Glomerular visceral epithelial cell (primary cell): ENCODE data around the gene IRX1.

Experiments used
- DNase-seq: peaks from one replicate; pipeline ENCODE4 v3.0.0-alpha.2; 2016; ENCODE audit errors: extremely low spot score

The IRX1 gene

DNA sequence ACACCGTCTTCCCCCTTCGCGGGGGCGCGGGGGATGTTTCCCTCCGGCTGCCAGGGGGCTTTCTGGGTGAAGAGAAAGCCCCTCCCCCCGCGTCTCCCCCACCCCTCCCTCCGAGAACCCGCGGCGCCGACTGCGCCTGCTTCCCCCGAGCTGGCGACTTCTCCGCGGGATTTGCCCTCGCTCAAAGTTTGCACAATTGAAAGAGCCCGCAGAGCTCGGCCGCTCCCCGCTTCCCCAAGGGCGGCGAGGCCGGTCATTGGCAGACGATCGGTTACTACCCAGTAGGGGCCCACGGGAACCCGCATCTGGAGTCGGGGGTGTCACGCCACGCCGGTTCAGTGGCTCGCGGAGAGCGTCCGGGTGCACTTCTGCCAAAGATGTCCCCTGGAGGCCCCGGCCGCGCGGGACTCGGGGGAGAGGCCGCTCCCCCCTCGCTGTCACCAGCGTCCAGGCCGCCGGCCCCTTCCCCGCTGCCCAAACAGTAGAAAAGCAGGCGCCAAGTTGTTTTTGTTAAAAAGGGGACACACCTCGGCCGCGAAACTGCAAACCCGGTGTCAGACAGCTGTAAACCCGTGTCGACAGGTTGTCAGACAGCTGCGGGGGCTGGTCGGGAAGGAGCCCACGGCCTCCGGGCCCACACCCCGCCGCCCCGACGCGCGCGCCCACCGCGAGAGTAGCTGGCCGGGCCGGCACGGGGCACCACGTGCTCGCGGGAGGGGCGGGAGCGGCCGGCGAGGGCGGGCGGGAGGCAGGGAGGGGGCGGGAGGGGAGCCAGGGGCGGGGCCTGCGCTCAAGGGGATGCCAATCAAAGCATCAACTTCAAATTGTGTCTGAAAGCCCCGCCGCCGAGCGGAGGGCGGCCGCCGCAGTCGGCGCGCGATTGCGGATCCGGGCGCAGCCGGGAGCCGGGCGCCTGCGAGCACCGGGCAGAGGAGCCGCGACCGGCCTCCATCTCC lies at the start of gene IRX1:
IRX1 (plus strand) TSS at position 827 of the 956 bp plus-strand sequence. CDS start 274 bp downstream, outside the sequence.
- DNase-seq, result no peak

DNA sequence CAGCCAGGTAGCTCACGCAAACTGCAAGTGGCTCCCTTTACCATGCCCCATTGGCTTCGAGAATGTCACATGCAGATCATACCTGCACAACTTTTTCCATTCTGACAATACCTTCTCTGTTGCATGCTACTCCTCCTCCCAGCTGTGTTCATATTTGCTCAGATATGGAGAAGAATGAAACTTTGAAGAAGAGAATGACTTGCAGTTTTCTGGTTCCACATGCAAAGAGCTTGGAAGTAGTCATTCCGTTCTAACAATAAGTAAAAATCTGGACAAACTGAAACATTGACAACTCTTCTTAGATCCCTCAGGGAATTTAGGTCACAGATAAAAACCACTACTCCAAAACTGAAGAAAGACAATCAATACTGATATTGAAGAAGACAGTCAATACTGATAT lies 49.6 kb upstream of the IRX1 start:
- DNase-seq, result no peak

DNA sequence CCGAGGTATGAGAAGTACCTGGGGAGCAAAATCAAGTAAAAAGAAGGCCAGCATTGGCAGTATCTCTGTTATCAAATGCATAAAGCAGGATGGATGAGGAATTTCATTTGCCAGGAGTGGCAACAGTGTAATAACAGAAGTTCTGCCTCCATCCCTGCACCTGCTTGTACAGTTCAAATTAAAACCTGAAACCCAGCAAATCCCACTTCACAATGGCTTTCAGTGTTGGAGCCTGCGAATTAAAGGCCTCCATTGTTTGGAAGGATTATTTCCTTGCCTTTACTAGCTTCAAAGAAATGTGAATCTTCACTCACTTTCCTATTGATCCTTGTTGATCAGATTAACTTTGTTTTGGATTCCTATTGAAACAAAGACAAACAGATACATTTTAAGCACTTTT lies 31.5 kb upstream of the IRX1 start:
- DNase-seq, result no peak

DNA sequence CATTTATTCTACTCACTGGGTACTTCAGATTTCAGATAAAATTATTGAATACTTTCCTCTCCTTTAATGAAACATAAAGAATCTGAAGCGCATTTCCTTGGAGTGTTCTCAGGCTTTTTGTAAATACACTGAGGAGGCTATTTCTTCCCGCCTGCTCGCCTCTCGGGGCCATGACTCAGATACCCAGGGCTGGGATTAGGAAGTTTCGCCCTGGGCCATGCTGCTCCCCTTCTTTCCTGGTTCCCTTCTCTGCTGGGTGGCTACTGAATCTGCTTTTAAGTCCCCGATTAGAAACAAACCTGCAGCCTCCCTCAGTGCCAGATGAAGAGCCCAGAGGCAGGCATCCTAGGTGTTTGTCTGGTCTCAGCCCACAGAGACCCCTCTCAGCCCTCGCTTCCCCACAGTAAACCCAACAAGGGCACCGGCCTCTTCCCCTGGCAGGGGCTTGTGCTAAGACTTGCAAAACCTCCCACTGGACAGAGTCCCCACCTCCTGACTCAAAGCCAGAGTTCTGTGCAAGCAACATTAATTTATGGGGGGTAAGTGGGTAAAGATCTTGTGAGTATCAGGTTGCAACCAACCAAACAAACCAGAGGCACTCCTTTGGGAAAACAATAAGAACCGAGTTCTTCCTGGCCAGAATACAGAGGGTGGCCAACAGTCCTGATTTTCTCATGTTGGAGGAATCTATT lies 30.7 kb upstream of the IRX1 start:
- no peak for DNase-seq

DNA sequence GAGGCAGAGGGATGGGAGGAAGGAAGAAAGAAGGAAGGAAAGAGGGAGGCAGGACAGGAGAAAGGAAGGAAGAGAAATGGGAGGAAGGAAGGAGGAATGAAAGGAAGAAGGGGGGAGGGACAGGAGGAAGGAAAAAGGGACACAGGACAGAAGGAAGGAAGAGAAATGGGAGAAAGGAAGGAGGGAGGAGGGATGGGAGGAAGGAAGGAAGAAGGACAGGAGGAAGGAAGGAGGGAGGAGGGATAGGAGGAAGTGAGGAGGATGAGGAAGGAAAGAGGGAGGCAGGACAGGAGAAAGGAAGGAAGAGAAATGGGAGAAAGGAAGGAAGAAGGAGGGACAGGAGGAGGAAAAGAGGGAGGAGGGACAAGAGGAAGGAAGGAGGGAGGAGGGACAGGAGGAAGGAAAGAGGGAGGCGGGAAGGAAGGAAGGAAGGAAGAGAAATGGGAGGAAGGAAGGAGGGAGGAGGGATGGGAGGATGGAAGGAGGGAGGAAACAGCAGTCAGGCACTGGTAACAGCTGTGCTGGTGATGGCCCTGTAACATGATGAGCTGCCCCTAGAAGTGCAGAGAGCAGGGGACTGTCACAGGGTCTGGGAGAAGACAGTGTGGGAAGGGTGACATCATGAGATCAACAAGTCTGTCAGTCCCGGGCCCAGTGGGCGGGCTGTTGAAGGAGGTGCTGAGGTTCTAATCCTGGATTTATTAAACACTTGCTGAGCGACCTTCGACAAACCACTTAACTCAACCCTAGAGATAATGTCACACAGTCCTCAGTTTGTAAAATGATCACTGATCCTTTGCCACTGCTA lies 10.7 kb upstream of the IRX1 start:
- DNase-seq, result no peak

DNA sequence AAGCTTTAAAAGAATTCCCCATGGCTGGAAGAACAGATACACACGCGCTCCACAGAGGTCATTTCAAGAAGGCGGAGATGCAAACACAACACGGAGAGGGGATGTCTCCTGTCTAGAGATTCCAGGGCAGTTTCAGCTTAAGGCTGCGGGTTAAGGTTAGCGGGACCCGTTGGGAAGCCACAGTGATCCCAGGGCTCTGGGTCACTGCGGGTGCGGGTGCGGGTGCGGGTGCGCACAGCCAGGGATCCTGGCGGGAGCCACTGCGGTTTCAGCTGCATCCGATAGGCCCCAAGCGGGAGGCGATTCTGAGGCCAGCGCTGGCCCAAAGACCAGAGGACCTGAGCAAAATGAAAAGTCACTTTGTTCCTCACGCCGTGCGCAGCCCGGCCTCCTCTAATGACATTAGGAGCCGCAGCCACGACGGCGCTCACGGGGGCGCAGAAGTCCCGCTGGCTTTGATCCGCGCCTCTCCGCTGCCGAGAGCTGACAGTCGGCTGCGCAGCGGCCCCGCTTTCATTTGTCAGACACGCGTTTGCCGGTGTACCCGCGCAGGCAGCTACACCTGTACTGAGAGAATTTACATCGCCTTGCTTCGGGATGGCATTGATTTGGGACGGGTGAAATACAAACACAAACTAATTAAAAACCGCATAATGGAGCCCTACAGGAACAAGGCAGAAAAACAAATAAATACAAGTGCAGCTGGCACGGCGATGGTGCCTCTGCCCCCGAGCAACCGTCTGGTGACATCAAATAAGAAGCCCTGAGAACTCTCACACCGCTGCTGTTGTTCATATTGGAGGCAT lies 5.3 kb upstream of the IRX1 start:
- DNase-seq, result no peak

DNA sequence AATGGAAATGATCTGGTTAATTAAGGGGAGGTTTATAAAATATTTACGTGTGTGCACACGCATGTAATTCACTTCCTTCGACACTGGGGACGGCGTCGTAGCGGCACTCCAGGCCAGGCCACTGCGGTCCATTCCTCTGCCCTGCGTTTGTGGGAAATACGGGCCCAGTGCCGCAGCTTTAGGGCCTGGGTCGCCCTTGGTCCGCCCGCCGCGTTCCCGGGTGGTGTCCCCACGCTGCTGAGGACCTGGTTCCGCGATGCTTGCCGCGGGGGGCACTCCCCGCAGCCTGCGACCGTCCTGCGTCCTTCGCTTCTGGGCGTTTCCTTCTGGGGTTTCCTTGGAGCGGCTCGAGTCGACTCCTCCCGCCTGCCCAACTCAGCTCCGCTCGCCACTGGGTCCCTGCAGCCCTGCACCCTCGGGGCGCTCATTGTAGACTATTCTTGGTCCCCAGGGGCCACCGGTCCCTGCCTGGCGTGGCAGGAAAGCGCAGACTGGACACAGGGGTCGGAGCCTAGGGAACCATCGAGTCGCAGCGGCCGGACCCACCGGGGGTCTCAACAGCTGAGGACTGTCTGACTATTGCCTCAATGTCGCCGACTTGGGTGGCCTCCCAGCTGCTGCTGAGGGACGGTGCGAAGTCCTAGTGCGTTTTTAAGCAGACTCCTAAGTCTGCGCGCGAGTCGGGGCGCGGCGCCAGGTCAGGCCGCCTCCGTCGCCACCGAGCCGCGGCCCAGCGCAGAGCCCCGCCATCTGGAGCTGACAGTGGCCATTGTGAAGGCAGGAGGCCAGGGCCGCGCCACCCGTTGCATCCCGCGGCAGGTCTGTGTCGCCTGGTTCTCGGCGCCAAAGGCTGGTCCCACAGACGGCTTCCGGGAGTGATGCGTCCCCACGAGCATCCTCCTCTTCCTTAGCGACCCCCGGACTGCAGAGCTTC lies 4.4 kb upstream of the IRX1 start:
- DNase-seq, result no peak

DNA sequence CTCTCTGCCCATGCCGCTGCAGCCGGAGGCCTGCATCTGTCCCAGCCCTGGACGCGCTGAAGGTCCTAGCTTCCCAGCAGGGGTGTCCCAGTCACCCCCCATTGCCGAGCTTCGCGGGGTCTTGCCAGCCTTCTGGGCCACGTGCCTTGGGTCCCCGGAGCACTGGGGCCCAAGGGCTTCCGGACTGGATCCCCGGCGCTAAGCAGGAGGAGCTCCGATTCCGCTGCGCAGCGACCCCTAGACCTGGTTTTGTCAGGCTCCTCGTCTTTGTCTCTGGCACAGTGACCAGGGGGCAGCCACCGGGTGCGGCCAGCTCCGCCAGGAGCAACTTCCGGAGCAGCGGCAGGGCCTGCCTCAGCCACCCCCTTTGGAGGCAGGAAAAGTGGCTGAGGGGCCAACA lies 3.3 kb upstream of the IRX1 start:
- no peak for DNase-seq

DNA sequence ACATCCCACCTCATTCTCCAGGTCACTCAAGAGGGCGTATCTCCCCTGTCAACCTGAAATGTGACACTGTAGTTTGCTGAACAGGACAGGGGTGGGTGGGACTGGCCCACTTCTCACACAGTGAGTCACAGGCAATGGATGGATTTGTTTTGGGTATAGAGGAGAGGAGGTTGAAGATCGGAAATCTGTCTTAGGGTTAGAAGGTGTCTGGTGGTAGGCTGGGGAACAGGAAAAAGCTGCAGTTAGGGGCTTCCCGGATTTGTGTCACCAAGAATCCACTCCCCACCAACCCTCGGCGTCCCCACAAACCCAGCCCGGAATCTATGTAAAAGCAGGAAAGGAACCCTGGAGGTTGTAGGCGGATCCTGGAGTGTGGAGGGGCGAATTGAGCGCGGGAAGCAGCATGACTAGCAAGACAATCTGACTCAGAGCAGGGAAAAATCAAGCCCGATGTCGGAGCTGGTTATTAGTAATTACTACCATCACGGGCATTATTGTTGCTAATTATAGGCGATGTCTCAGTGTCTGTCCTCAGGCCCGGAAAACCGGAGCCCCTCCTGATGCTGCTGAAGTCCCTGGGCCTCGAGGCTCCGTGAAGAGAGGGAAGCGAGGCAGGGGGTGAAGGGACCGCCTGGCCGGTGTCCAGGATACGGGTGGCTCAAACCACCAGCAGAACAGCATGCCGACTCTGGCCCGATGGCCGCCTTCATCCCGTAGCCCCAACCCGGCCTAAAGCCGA lies 1.7 kb upstream of the IRX1 start:
- no peak for DNase-seq

DNA sequence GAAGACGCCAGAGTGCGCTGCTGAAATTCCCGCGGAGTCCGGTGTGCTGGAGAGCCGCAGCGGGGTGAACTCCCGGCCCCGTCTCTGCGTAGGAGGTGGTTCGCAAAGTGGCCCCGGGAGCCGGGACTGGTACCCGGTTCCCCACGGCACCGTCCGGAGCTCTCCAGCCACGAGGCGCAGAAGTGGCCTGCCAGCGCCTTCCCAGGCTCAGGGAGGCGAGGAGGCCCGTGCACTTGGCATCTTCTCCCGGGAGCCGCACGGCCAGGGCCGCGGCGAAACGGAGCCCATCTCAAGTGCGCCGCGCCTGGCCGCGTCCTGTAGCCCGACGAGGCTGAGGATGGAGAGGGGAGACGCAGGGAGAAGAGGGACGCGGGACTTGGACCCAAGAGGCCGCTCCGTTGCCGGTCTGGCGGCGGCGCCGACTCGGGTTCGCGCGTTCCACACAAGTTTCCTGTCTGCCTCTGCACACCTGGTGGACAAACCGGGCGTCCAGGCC lies 1.1 kb upstream of the IRX1 start:
- DNase-seq, result no peak

DNA sequence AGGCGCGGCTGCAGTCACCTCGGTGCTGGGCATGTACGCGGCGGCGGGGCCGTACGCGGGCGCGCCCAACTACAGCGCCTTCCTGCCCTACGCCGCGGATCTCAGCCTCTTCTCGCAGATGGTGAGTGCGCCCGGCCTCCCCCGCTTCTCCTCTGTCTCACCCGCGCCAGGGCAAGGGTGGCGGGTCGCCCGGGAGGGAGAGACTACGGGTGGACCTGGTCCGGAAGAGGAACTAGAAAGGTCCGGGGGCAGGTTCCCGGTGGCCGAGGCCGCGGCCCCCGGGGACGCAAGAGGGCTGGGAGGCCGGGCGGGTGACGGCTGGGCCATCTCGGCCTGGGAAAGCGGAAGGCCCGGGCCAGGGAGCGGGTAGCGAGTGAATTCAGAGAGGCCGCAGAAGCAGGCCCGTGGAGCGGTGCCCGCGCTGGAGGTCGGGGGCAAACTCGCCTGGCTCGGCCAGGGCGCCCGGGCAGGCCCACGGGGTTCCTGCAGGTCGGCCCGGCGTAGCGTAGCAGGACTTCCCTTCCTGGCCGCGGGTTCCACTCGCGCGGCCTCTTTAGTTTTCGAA lies 711 bp downstream of the IRX1 start:
- no peak for DNase-seq

DNA sequence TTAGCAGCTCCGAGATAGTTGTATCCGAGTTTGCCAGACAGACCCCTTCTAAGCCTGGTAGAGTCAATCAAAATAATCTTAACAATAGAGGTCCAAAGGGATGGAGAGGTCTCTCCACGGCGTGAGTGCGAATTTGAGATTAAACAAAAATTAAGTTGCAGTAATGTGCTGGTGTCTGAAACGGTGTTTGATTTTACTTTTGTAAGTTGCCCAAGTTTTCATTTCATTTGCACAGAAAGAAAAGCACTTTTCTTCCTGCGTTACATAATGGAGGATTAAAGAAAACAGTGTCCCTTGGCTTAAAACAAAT lies 1.2 kb downstream of the IRX1 start:
- no peak for DNase-seq

DNA sequence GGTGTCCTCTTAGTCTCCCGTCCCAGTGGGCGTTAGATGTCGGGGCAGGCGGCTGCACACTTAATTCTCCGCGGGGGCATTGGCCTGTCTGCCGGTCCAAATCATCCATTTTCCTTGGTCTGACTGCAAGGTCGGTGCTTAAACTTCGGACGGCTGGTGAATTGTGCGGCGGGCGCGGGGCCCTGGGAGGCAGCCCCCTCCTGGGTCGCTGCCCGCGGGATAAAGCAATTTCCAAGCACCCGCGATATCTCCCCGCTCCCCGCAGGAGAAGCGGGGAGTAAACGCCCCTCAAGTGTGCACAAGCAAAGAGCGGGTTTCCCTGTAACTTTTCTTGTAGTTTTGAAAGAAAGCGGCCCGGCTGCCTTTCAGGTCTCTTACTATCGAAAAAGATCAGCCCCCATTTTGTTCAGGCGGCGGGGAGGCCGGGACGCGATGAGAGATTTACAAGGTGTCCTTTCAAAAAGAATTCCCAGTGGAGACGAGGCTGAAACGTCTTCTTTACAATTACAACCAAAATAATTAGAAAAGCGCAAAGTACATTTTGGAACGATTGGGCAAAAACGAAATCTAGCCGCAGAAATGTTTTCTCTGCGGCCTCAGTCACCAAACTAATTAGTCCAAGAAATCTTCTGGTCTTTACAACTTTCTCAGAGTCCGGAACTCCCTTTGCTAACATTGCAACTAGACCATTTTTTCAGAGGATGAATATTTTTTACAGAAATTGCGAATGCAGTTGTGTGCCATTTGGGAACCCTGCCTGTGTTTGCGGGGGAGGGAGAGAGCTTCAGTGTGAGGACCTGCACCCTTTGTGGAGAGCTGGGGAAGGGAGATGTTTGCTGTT lies 1.8 kb downstream of the IRX1 start:
- DNase-seq, result no peak

DNA sequence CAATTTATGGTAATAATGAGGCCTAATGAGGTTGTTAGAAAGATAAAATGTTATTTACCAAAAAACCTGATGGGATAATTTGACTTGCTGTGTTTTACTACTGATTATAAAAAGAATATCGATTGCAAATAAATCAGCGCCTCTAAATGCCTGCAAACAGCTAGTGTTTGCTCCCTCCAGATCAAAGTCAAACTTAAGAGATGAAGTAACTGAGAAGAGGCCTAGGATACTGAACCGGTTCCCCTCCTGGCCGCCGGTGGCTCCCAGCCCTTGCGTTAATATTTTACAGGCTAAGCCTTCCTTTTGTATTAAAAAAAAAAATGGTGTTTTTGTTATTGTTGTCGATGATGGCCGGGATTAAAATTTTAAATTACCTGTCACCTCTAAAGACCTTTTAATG lies 2.6 kb downstream of the IRX1 start:
- DNase-seq, result no peak

DNA sequence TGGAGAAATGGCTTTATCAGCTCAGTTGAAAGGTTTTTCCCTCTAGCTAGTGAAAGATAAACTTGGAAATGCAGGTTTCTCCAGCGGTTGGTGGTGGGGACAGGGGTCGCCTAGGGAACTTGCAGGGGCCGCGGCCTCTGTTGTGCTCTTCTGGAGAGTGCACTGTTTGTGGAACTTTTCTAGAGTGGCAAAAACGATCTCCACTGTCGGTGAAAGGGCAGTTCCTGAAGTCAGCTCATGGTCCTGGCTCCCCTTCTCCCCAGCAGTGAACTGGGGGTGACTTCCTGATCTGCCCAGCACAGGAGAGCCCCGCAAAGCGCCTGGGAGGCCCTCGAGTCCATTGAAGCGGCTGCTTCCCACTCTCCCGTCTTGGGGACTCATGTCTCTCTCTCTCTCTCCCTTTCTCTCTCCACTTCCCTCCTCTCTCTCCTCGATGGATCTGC lies 3.2 kb downstream of the IRX1 start:
- no peak for DNase-seq

DNA sequence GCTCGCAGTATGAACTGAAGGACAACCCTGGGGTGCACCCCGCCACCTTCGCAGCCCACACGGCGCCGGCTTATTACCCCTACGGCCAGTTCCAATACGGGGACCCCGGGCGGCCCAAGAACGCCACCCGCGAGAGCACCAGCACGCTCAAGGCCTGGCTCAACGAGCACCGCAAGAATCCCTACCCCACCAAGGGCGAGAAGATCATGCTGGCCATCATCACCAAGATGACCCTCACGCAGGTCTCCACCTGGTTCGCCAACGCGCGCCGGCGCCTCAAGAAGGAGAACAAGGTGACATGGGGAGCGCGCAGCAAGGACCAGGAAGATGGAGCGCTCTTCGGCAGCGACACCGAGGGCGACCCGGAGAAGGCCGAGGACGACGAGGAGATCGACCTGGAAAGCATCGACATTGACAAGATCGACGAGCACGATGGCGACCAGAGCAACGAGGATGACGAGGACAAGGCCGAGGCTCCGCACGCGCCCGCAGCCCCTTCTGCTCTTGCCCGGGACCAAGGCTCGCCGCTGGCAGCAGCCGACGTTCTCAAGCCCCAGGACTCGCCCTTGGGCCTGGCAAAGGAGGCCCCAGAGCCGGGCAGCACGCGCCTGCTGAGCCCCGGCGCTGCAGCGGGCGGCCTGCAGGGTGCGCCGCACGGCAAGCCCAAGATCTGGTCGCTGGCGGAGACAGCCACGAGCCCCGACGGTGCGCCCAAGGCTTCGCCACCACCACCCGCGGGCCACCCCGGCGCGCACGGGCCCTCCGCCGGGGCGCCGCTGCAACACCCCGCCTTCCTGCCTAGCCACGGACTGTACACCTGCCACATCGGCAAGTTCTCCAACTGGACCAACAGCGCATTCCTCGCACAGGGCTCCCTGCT lies 3.8 kb downstream of the IRX1 start:
- no peak for DNase-seq
